Tibial nerve (tissue), 4 donors: ENCODE measurements around the gene MRTFA.

Source experiments
- CTCF ChIP-seq, 5 experiments: fragments of 200-600 bp in 3 of 5; fragments of 450-650 bp in 2 of 5; sonication (generic) in 3 of 5; IDR thresholded peaks; one replicate each; pipeline ENCODE4 v1.5.1; 2016 to 2019; ENCODE audit warnings: antibody characterized with exemption in 5 of 5, mild to moderate bottlenecking in 3 of 5, moderate library complexity in 2 of 5
- EP300 ChIP-seq, 2 donors: sonication (generic); formaldehyde crosslinking; IDR thresholded peaks; one replicate each; pipeline ENCODE4 v1.6.1; 2017; ENCODE audit warnings: antibody characterized with exemption in 2 of 2, mild to moderate bottlenecking in 1 of 2
- POLR2A ChIP-seq, 2 donors: fragments of 450-650 bp; IDR thresholded peaks; one replicate each; pipeline ENCODE4 v1.6.1; 2017; ENCODE audit warnings: antibody characterized with exemption in 2 of 2, mild to moderate bottlenecking in 2 of 2, moderate library complexity in 2 of 2

- no peak for TF ChIP-seq CTCF (IDR thresholded peaks at IDR 0.05)
- TF ChIP-seq POLR2A (IDR thresholded peaks at IDR 0.05): no peak
- no peak for TF ChIP-seq EP300 (IDR thresholded peaks at IDR 0.05)
These were observed 1.7 kb upstream of the MRTFA start for GRCh38 chr22:40638261-40638660.
